Common myeloid progenitor, CD34-positive (primary cell): ENCODE data around the gene C11orf21.
A peak's percentile ranks its signal among the peaks of the same experiment; 100 is the strongest.

ENCODE experiments used
- CTCF ChIA-PET: fragments of 350-600 bp; sonication (Branson Sonifier 250); formaldehyde crosslinking; loops from one replicate; lab custom pipeline; 2021; ENCODE audit warnings: antibody characterized with exemption; lab: Charles Lee
- POLR2A ChIA-PET: fragments of 350-600 bp; sonication (Branson Sonifier 250); formaldehyde crosslinking; loops from one replicate; lab custom pipeline; 2021; ENCODE audit warnings: antibody characterized with exemption; lab: Charles Lee
- DNase-seq, 3 donors: peaks; one replicate each; pipeline versions ENCODE4 v3.0.0 to v3.0.0-alpha.2; 2013
- H3K27ac ChIP-seq, 2 experiments: 1 replicate in 1 of 2; 2 replicates in 1 of 2; pipeline ENCODE4 v1.7.0; 2013; ENCODE audit warnings: inconsistent platforms in 2 of 2, low read length in 2 of 2, mild to moderate bottlenecking in 2 of 2, low read depth in 1 of 2, moderate library complexity in 1 of 2; ENCODE audit not compliant: severe bottlenecking in 2 of 2, insufficient read depth in 1 of 2, poor library complexity in 1 of 2
- H3K27me3 ChIP-seq, 5 experiments: replicated peaks in 2 of 5; 1 replicate in 3 of 5; 2 replicates in 2 of 5; pipeline versions ENCODE4 v1.6.1 to v1.7.0; 2013; ENCODE audit warnings: low read length in 4 of 5, mild to moderate bottlenecking in 2 of 5, moderate library complexity in 2 of 5, inconsistent platforms in 1 of 5; ENCODE audit not compliant: insufficient read depth in 5 of 5, control insufficient read depth in 4 of 5
- H3K36me3 ChIP-seq, 4 experiments: 1 replicate in 2 of 4; 2 replicates in 2 of 4; pipeline versions ENCODE4 v1.6.1 to v1.7.0; 2013; ENCODE audit warnings: low read length in 3 of 4, control low read depth in 1 of 4, mild to moderate bottlenecking in 1 of 4; ENCODE audit not compliant: control insufficient read depth in 4 of 4, insufficient read depth in 4 of 4
- H3K4me1 ChIP-seq, 4 experiments: 1 replicate in 3 of 4; 2 replicates in 1 of 4; pipeline versions ENCODE4 v1.6.1 to v1.7.1; 2013; ENCODE audit warnings: low read length in 3 of 4, mild to moderate bottlenecking in 3 of 4, control low read depth in 1 of 4, inconsistent platforms in 1 of 4, moderate library complexity in 1 of 4; ENCODE audit not compliant: control insufficient read depth in 4 of 4, insufficient read depth in 4 of 4; ENCODE audit errors: control extremely low read depth in 1 of 4
- H3K4me3 ChIP-seq, 7 experiments: 1 replicate in 4 of 7; 2 replicates in 3 of 7; pipeline versions ENCODE4 v1.5.1 to v1.7.0; 2013; ENCODE audit warnings: mild to moderate bottlenecking in 7 of 7, low read length in 6 of 7, moderate library complexity in 6 of 7, inconsistent platforms in 2 of 7, low read depth in 2 of 7, control low read depth in 1 of 7; ENCODE audit not compliant: insufficient read depth in 4 of 7, control insufficient read depth in 1 of 7; ENCODE audit errors: extremely low read depth in 1 of 7
- H3K9me3 ChIP-seq, 5 experiments: 1 replicate in 4 of 5; 2 replicates in 1 of 5; pipeline versions ENCODE4 v1.6.1 to v1.7.1; 2013; ENCODE audit warnings: low read length in 4 of 5, mild to moderate bottlenecking in 2 of 5, inconsistent platforms in 1 of 5, low read depth in 1 of 5, moderate library complexity in 1 of 5; ENCODE audit not compliant: control insufficient read depth in 4 of 5, insufficient read depth in 2 of 5; ENCODE audit errors: control extremely low read depth in 1 of 5
- WGBS: methylation state at CpG from one replicate; pipeline ENCODE4 v1.1.5; 2013; ENCODE audit not compliant: insufficient coverage; 5-methylcytosine and 5-hydroxymethylcytosine counted together

Gene C11orf21

DNA sequence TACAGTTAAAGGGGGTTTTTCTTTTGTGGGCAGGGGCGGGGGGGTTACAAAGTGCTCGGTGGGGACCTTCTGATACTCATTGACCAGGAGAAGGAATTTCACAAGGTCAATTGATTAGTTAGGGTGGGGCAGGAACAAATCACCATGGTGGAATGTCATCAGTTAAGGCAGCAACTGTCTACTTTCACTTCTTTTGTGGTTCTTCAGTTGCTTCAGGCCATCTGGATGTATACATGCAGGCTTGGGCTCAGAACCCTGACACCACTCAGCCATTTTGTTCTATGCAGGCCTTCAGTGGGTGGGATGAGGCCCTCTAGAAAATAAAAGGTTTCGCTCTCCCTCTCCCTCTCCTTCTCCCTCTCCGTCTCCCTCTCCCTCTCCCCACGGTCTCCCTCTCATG, 29.7 kb upstream of the C11orf21 start:
- CTCF ChIA-PET, result no interaction called here
- POLR2A ChIA-PET, result no interaction called here
- WGBS, result 100% methylated on average over 2 of the region's 5 CpGs

DNA sequence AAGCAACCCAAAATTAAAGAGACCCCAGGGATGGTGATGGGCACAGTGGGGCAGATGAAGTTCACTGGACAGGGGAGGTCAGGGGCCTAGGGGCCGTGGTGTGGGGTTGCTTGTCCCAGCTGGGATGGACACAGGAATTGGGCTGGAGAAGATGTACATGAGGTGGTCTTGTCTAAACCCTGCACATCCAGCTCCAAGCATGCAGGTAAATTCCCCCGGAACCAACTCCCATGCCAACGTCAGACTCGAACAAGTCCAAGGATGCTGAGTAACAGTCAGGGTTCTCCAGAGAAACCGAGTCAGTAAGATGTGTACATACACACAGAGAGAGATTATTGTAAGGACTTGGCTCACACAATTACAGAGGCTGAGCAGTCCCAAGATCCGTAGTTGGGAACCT, 29.0 kb upstream of the C11orf21 start:
- Histone ChIP-seq H3K4me3 (no peak overlapping the region), H3K27me3 (peaks cover 0 to 22% (median 0%) of the 10 kb centered on the region in 5 experiments), H3K36me3 (no peaks in the 10 kb centered on the region), H3K9me3 (peaks cover 0 to 12% (median 8%) of the 10 kb centered on the region in 5 experiments), H3K27ac (no peak overlapping the region), H3K4me1 (no peaks in the 10 kb centered on the region)
- ChIA-PET CTCF (interaction anchor here (2.8 kb wide), 1 partner anchor 26 kb away, joined by 11 read pairs; no protein-coding TSS in a partner anchor), POLR2A (no interaction called here)
- DNase-seq, result no peak
- WGBS, result 98% methylated on average over 4 of the region's 6 CpGs

More for the DNA sequence above, 29.7 kb upstream of the C11orf21 start:
- Histone ChIP-seq H3K4me3 (no peak overlapping the region), H3K36me3 (no peaks in the 10 kb centered on the region), H3K4me1 (no peaks in the 10 kb centered on the region), H3K9me3 (peaks cover 0 to 12% (median 8%) of the 10 kb centered on the region in 5 experiments), H3K27me3 (peaks cover 0 to 20% (median 0%) of the 10 kb centered on the region in 5 experiments), H3K27ac (no peak overlapping the region)
- no peak for DNase-seq

- Histone ChIP-seq H3K27ac (no peak overlapping the region), H3K27me3 (peaks cover 0 to 28% (median 5%) of the 10 kb centered on the region in 5 experiments), H3K4me1 (no peaks in the 10 kb centered on the region), H3K36me3 (no peaks in the 10 kb centered on the region), H3K4me3 (no peak overlapping the region), H3K9me3 (peaks cover 0 to 15% (median 8%) of the 10 kb centered on the region in 5 experiments)
- CTCF ChIA-PET, result interaction anchor here (2.8 kb wide), 1 partner anchor 25 kb away, joined by 11 read pairs; no protein-coding TSS in a partner anchor
- POLR2A ChIA-PET, result no interaction called here
- no peak for DNase-seq
- WGBS, result 90% methylated on average over 7 of the region's 9 CpGs
Observed at GRCh38 chr11:2329551-2329950, 27.8 kb upstream of the C11orf21 start.

- Histone ChIP-seq H3K27ac (no peak overlapping the region), H3K4me1 (no peaks in the 10 kb centered on the region), H3K36me3 (no peaks in the 10 kb centered on the region), H3K4me3 (no peak overlapping the region), H3K9me3 (peaks cover 0 to 15% (median 8%) of the 10 kb centered on the region in 5 experiments), H3K27me3 (peaks cover 0 to 28% (median 5%) of the 10 kb centered on the region in 5 experiments)
- CTCF ChIA-PET, result interaction anchor here (2.8 kb wide), 1 partner anchor 24 kb away, joined by 11 read pairs; no protein-coding TSS in a partner anchor
- WGBS, result 97% methylated on average over 15 of the region's 15 CpGs
- POLR2A ChIA-PET, result no interaction called here
- no peak for DNase-seq
Observed at GRCh38 chr11:2328656-2329354, 27.1 kb upstream of the C11orf21 start.

- DNase-seq, result no peak
- no peak overlapping the region for H3K27ac ChIP-seq
- over 99% methylated on average over 11 of the region's 11 CpGs for WGBS
- no peaks in the 10 kb centered on the region for H3K36me3 ChIP-seq
- H3K9me3 ChIP-seq, result peaks cover under 1 to 15% (median 8%) of the 10 kb centered on the region in 5 experiments
- ChIA-PET POLR2A (no interaction called here), CTCF (no interaction called here)
- H3K4me3 ChIP-seq, result no peak overlapping the region
- H3K4me1 ChIP-seq, result no peaks in the 10 kb centered on the region
- peaks cover 0 to 30% (median 5%) of the 10 kb centered on the region in 5 experiments for H3K27me3 ChIP-seq
Observed at GRCh38 chr11:2328021-2328420, 26.3 kb upstream of the C11orf21 start.

DNA sequence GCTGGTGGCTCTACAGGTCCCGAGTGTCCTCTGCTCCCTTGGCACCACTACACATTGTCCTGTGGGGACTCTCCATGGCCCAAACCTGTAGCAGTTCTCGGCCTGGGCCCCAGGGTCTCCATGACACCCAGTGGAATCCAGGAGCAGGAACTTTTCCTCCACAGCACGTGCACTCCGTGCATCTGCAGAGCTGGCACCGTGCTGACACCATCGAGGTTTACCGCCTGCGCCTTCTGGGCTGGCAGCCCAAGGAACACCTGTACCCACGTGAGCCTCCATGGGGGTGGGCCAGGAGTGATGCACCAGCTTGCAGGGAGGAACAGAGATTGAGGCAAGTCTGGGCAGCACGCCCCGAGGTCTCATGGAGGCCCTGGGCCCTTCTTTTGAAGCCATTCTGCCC, 25.3 kb upstream of the C11orf21 start:
- over 99% methylated on average over 11 of the region's 11 CpGs for WGBS
- Histone ChIP-seq H3K4me3 (no peak overlapping the region), H3K9me3 (peaks cover 1 to 17% (median 8%) of the 10 kb centered on the region in 5 experiments), H3K4me1 (no peaks in the 10 kb centered on the region), H3K27ac (no peak overlapping the region), H3K27me3 (peaks cover 0 to 30% (median 5%) of the 10 kb centered on the region in 5 experiments), H3K36me3 (no peaks in the 10 kb centered on the region)
- no peak for DNase-seq
- ChIA-PET POLR2A (no interaction called here), CTCF (no interaction called here)

DNA sequence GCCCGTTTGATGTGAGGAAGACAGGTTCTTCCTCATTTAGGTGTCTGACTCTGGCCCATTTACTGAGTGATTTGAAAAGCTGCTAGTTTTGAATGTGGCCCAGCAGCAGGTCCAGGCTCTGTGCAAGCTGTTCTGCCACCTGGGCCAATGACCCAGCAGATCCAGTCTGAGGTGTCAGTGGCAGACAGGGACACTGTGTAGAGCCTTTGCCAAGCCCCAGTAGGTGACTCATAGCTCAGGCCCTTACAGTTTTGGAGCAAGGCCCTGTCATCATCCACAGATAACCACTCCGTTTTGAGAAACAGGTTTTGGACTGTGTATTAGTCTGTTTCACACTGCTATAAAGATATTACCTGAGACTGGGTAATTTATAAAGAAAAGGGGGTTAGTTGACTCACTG, 24.0 kb upstream of the C11orf21 start:
- DNase-seq, result peak in 1 of 3 donors; percentile 25
- WGBS, result 88% methylated on average over 1 of the region's 2 CpGs
- Histone ChIP-seq H3K4me3 (no peak overlapping the region), H3K9me3 (peaks cover under 1 to 8% (median 4%) of the 10 kb centered on the region in 5 experiments), H3K36me3 (no peaks in the 10 kb centered on the region), H3K4me1 (no peaks in the 10 kb centered on the region), H3K27me3 (peaks cover 0 to 30% (median 6%) of the 10 kb centered on the region in 5 experiments), H3K27ac (no peak overlapping the region)
- ChIA-PET CTCF (interaction anchor here (0.9 to 1.1 kb wide), 2 partner anchors 20 to 21 kb away, joined by 3 to 4 read pairs; no protein-coding TSS in a partner anchor), POLR2A (interaction anchor here (0.5 kb wide), 1 partner anchor 1179 kb away, joined by 5 read pairs; no protein-coding TSS in a partner anchor)
